Fibroblast of skin of left biceps (primary cell): ENCODE measurements around the gene TMEM259.

Experiments used
- DNase-seq, 2 experiments: peaks; one replicate each; pipeline ENCODE4 v3.0.0-alpha.2; 2013; ENCODE audit warnings: low read depth in 2 of 2

Gene TMEM259

DNA sequence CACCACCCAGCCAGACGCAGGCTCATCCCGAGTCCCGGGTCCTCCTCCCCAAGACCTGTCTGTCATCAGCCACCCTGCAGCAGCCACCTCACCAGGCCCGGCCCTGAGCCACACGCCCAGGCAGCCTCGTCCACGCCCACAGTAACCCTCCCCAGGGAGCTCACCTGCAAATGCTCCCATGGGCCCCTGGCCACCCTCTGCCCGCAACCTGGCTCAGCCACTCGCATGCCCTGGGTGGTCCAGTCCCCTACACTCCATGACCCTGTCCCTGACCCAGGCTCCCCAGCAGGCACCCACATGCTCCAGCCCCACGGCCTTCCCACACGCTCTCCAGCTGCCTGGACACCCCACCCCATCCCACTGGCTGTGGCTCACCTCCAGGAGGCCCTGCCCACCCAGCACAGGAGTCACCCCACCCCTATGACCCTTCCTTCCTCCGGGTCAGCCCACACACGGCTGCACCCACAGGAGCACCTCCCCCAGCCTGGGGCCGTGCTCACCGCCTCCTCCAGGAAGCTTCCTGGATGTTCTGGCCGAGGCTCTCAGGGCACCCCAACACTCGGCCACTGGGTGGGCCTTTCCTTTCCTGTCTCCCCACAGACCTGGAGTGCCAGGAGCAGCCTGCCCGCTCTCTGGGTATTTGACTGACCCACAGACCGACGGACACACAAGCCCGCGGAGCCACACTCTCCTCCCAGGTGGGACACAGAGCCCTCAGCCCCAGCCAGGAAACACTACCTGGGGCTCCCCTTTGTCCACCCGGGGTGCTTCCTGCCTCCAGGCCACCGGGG lies 3.6 kb downstream of the TMEM259 start:
- no peak for DNase-seq

DNA sequence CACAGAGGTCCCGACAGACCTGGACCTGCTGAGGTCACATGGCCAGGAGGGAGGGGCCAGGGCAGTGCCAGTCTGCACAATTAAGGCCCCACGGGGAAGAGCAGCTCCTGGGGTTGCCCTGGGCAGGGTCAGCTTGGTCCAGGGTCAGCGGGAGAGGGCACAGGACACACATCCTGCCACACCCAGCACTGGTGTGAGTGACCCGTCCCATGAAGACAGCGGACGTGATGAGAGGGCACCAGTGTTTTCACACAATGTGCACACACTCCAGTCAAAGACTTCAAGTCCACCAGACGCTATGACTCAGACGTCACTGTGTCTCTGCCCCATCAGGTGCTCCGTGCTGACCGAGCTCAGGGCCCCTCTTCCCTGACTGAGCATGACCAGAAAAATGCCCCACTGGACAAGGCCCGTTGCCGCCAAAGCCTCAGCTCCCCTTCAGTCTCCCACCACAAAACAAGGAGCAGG lies 4.2 kb downstream of the TMEM259 start:
- DNase-seq, result no peak

DNA sequence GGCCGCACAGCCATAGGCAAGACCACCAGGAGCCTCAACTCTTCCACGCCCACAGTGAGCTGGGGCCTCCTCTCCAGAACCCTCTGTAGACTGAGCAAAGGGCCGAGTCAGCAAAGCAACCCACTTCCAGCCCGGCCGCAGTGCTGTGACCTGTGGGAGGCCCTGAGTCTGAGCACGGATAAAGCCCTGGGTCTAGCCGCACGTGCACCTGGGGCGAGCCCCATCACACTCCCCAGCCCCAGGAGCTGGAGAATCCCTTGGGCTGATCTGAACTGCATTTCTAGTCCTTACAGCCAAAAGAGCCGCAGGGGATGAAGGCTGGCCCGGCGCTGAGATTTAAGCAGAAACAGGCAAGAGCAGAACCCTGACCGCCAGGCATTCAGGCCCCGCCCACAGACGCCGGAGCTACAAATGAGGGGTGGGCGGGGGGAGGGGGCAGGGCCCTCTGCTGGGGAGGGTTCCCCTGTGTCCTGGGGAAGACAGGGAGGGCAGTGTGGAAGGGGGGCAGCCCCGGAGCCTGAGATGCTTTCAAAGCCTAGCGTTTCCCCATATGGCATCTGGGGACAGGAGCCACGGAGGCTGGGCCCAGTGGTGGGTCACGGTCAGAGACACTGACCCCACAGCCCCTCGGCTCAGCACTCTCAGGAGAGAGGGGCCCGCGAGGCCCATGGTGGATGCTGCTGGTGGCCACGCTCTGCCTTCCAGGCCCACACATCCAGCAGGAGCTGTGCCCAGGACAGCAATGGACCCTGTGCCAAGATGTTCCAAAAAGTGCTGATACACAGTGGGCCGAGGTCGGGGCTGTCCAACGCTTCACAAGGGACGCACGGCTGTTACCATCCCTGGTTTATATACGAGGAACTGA lies 4.9 kb downstream of the TMEM259 start:
- DNase-seq, result no peak

DNA sequence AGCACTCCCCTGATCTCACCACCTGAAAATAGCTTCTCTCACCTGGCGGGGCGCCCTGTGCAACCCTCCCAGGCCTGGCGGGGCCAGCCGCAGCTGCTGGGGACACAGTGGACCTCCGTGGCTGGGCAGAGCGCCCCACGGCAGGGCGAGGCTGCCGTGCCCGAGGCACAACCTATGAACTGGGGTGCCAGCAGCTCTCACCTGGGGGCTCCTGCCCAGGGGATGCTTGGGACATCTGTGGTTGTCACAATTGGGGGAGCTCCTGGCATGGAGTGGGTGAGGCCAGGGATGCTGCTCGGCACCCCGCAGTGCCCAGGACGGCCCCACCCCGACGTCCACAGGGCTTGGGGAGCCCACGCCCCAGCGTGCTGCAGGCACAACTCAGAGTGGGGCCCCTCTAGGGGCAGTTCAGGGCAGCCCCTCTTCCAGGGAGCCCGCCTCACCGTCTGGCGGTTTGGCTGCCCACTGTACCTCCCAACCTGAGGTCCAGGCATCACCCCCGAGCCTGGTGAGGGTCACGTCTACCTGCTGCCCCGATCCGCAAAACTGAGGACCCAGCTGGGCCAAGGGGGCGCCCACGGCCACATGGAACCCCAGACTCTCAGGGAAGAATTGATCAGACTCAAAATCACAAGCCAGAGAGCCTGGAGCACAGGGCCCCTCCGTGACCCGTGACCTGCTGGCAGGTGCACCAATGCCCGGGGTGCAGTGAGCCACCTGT lies 5.7 kb downstream of the TMEM259 start:
- DNase-seq, result no peak

DNA sequence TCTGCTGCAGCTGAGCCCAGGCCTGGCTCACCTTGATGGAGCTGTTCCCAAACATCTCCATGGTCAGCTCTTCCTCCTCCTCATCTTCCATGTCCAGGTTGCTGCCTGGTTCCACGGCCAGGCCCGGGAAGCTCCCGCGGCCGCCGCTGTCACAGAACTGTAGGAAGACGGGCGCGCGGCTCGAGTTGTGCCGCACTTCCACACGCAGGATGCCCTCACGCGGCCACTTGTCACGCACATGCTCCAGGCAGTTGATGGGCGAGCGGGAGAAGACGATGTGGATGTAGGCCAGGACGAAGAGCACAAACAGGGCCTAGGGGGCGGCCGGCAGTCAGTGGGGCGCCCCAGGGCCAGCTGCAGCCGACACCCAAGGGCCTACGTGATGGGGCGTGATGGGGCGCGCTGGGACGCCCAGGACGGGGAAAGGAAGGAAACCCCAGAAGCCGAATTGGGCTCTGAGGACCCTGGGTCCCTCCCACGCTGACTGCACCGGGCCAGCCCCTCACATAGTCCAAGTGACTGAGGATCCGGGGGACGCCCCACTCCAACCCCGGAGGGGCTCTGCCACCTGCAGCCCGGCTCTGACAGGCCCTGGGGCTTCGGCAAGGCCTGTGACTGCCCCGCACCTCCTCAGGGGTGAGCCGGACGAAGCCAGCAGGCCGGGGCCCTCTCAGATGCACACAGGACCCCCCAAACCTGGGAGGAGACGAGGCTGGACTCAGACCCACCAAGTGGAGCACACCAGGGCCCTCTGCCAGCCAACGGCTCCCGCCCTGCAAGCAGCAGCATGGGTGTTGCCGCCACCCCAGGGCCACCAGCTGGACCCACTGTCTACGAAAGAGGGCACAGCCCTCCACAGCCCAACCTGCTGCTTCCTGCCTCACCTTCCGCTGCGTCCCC lies 6.5 kb downstream of the TMEM259 start:
- DNase-seq, result no peak

DNA sequence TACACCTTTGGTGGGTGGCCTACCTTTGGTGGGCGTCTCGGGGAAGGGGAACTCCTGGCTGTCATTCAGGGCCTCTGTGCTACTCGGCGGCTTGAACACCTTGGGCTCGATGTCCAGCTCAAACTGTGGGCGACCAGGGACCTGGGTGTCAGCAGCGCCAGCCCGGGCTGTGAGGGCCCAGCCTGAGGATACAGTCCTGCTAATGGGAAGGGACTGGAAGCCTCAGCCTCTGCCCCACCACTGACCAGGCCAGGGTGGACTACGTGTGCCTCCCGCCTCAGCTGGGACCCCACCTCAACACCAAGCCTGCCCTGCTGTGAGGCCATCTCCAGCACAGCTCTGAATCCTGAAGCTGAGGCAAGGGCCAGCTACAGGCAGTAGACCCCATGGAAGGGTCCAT lies 7.7 kb downstream of the TMEM259 start:
- DNase-seq, result no peak

DNA sequence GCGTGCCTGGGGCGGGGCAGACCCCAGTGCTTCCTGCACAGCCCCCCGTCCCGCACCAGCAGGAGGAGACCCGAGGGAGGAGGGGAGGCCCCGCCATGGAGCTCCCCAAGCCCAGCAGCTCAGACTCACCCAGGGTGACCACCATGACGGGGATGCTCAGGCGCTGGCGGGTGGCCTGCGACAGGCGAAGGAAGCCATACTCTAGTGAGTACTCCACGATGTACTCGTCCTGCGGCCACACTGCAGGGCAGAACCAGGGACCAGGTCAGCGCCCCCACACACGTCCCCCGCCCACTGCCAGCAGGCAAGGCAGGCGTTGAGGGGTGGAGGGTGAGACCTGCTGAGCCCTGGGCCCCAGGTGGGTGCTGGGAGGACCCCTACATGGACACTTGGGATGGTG lies 8.6 kb downstream of the TMEM259 start:
- DNase-seq, result no peak

DNA sequence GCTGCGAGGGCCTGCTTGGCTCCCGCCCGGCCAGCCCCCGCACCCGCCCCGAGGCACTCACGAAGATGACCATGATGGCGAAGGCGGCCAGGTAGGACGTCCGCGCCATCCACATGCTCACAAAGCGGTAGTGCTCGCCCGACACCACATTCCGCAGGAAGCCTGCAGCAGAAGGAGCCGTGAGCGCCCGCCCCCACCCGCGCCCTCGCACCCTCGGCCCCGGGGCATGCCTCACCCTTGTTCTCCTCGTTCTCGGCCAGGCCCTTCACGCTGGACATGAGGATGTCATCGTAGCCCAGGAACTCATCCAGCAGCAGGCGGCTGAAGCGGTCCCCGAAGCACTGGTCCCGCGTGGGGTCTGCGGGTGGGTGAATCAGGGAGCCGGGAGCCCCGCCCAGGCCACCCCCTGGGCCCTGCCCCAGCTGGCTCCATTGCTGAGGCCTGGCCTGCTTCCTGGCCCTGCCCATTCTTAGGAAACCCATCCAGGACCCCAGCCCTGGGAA lies 9.0 kb downstream of the TMEM259 start:
- no peak for DNase-seq

DNA sequence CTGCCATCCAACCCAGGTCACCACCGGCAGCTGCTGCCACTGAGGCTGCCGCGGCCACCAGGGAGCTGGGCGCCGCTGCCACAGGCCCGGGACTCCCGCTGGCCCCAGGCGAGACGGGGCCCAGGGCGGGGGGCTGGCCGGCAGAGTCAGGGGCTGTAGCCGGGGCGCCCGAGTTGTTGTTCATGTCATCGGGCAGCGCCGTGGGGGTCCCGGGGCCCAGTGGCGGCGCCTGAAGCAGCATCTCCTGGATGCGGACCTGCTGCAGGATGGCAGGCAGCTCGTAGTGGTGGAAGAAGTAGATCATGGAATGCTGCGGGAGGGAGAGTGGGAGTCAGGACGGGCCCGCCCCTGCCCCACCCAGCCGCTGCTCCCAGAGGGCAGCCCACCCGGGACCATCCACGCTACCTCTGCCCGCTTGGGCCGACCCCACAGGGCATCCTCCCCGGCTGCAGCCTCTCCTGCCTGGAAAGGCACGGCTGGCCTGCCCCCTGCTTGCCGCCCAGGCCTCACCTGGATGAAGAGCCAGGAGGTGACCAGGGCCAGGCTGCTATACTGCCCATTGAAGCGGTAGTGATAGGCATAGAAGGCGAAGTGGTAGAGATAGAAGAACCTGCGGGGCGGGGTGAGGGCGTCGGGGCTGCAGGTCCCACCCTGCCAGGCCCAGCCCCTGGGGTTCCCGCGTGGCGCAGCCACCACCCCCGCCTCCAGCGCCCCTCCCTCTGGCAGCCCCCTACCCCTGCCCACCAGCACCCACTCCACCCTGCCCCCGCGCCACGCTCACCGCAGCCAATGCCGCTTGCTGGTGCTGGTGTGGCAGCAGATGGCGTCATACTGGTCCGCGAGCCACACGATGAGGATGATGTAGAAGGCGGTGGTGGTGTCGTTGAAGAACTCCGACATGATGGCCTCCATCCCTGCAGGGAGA lies 10.1 kb downstream of the TMEM259 start:
- DNase-seq, result no peak

DNA sequence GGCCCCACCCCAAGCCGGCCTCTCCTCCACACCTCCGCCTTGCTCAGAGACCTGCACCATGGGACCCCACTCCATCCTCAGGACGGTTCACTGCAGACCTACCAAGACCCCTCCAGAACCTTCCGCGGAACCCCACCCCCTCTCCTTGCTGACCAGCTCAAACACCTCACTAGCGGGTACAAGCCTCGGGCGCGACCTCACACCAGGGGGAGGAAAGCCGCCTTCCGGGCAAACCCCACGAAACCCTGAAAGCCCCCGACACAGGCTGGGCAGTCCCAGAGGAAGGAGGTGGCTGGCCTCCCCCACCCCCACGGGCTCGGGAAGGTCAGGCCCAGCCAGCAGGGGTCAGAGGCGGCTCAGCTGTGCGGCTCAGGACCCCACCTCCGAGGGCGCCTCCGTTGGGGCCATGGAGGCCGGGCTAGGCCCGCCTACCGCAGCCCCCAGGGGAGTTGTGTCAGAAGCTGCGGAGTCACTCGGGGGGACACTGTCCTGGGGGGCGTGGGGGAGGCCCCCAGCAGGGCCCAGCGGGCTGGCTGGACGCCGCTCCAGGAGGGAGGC lies 10.9 kb downstream of the TMEM259 start:
- DNase-seq, result no peak

DNA sequence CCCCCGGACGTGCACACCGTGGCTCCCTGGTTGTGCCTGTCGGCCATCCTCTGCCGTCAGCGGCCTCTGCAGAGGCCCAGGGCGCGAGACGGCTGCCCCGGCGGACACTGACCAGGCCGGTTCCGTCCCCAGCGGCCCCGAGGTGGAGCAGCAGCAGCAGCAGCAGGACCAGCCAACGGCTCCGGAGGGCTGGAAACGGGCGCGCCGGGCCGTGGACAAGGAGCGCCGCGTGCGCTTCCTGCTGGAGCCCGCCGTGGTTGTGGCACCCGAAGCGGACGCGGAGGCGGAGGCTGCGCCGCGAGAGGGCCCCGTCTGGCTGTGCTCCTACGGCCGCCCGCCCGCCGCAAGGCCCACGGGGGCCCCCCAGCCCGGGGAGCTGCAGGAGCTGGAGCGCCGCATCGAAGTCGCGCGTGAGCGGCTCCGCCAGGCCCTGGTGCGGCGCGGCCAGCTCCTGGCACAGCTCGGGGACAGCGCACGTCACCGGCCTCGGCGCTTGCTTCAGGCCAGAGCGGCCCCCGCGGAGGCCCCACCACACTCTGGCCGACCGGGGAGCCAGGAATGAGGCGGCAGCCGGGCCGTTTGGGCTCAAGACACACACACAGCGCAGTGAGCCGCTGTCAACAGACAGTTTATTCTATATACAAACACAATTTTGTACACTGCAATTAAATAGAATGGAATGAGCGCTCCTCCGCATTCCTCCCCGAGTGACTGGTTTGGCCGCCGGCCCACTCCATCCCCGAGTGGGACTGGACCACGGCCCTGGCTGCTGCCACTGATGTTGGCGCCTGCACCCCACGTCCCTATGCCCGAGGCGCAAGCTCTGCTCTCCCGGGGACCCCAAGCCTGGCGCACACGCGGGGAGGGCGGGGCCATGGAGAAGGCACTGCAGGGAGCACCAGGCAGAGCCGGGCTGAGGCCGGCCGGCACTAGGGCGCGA lies 11.6 kb downstream of the TMEM259 start:
- DNase-seq, result no peak

DNA sequence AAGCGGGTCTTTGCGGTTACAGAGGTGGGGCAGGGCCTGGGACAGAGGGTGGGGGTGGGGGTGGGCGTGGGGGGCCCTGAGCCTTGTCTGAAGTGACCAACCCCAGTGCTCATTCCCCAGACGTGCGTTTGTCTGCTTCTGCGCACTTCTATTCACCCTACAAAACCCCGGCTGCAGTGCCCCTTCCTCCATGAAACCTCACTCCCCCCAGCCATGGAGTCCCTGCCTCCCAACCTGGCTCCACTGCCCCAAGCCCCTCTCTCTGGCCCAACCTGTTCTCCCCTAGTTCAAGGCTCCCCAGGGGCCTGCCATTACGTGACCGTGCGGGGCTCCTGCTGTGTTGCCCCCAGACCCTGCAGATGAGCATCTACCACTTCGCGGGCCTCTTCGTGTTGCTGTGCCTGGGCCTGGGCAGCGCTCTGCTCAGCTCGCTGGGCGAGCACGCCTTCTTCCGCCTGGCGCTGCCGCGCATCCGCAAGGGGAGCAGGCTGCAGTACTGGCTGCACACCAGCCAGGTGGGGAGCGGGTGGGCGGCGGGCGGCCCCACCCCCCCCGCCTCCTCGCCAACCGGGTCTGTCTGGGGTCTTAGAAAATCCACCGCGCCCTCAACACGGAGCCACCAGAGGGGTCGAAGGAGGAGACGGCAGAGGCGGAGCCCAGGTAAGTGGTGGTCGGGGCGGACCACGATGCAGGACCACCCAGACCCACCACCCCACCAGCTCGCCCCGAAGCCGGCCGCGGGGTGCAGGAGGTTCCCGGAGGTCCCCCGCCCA lies 12.5 kb downstream of the TMEM259 start:
- DNase-seq, result no peak

DNA sequence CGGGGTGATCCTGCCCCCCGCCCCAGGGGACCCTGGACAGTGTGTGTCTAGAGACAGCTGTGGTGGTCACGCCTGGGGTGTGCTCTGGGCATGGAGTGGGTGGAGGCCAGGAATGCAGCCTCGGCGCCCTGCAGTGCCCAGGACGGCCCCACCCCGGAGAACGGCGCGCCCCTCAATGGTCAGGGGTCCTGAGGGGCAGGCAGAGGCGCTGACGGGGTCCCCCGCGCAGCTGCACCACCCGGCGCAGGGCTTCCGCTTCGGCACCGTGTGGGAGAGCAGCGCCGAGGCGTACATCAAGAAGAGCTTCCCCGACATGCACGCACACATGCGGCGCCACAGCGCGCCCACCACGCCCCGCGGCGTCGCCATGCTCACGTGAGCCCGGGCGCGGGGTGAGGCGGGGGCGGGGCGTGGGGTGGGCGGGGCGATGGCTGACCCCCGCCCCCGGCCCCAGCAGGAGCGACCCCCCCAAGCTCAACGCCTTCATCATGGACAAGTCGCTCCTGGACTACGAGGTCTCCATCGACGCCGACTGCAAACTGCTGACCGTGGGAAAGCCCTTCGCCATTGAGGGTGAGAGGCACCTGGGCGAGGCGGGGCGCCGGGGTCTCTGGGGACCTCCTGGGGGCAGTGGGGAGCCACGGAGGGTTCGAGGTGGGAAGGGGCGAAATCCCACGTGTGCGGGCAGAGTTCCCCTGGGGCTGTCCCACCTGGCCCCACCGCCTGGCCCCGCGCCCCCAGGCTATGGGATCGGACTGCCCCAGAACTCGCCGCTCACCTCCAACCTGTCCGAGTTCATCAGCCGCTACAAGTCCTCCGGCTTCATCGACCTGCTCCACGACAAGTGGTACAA lies 13.3 kb downstream of the TMEM259 start:
- no peak for DNase-seq

DNA sequence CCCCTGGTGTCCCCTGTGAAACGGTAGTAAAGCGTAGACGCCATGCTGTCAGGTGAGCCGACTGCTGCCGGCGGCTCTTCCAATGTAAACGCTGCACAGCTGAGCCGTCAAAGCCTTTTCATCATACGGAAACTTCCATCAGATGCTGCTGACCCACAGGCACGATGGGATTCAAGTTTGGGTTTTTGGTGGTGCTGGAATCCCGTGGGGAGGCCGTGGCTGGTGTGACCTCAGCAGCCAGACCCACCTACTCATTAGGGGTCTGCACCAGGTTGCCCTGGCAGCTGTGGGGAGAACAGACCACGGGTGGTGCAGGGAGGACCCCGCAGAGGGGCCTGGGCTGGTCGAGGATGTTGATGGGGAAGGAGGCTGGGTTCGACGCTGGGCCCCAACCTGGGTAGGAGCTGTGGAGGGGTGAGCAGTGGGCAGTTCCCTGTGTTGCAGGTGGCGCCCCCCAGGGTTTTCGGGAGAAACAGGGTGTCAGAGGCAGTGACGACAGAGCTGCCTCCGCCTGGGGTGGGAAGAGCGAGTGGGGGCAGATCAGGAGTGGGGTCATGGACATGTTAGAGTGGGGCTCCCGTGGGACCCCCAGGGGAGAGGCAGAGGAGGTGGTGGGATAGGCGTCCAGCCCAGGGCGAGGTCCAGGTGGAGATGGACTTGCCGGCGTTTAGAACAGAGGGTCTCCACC lies 14.1 kb downstream of the TMEM259 start:
- no peak for DNase-seq

DNA sequence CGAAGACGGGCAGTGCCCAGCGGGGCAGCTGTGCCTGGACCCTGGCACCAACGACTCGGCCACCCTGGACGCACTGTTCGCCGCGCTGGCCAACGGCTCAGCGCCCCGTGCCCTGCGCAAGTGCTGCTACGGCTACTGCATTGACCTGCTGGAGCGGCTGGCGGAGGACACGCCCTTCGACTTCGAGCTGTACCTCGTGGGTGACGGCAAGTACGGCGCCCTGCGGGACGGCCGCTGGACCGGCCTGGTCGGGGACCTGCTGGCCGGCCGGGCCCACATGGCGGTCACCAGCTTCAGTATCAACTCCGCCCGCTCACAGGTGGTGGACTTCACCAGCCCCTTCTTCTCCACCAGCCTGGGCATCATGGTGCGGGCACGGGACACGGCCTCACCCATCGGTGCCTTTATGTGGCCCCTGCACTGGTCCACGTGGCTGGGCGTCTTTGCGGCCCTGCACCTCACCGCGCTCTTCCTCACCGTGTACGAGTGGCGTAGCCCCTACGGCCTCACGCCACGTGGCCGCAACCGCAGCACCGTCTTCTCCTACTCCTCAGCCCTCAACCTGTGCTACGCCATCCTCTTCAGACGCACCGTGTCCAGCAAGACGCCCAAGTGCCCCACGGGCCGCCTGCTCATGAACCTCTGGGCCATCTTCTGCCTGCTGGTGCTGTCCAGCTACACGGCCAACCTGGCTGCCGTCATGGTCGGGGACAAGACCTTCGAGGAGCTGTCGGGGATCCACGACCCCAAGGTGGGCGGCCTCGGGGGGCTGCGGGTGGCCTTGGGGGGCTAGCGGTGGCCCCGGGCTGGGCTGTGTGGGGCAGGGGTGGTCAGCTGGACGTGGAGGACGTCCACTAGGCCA lies 15.9 kb downstream of the TMEM259 start:
- DNase-seq, result no peak
